ENCODE data around the gene FKRP.

DNA sequence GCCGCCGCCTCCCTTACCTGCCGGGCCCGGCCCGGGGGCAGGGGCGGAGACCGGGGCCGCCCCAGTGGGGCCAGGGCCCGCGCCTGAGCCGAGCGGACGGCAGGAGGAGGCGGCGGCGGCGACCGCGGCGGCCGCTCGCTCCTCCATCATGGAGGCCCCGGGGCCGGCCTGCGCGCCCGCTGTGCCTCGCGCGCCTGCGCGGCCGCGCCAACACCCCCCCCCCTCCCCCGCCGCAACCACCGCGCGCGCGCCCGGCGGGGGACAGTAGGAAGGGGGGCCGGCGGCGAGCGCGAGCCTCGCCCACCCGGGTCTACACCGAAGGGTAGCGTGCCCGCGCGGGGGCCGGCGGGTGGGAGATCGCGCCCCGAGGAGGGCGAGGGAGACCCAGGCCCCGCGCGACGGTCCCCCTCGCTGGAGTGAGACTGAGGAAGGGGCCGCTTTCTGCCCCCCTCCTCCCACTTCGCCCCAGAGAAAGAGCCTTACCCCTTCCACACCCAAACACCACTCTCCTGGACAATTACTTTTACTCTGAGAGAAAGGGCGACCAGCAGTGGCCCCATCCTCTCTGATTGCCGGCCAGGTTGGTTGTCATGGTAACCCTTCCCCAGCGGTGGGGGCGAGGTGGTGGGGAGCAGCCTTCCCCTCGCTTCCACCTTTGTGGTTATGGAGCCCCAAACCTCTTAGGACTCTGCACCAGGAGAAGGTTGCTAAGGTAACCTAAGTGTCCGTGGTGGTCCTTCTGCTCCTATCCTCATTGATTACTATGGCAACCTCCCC lies 612 bp downstream of the FKRP start, which contains the start of gene STRN4:
- TF ChIP-seq ELF1 (IDR thresholded peaks at IDR 0.05; ENCODE audit: borderline replicate concordance, low read depth) = no peak
- peak; percentile 54; the same call in 1 of the 2 replicates for TF ChIP-seq POLR2AphosphoS5 (IDR thresholded peaks at IDR 0.05; ENCODE audit: low read depth, low read length)
